Suprapubic skin (tissue), 4 donors: ENCODE data around the gene SDC1. TPM values are rescaled to one million over a fixed set of nuclear protein-coding genes. Genes with fewer than 3 reads are reported as not detected.

Source experiments
- DNase-seq, 2 donors: peaks; one replicate each; pipeline ENCODE4 v3.0.0-alpha.2; 2019; ENCODE audit warnings: low spot score in 2 of 2
- H3K27ac ChIP-seq: fragments of 200-600 bp; sonication (generic); one replicate; pipeline ENCODE4 v1.5.1; 2019
- H3K27me3 ChIP-seq: fragments of 200-600 bp; sonication (generic); one replicate; pipeline ENCODE4 v1.5.1; 2019
- H3K36me3 ChIP-seq: fragments of 200-600 bp; sonication (generic); one replicate; pipeline ENCODE4 v1.5.1; 2019
- H3K4me1 ChIP-seq: fragments of 200-600 bp; sonication (generic); one replicate; pipeline ENCODE4 v1.5.1; 2019
- H3K4me3 ChIP-seq: fragments of 200-600 bp; sonication (generic); one replicate; pipeline ENCODE4 v1.5.1; 2019; ENCODE audit warnings: mild to moderate bottlenecking
- H3K9me3 ChIP-seq: fragments of 200-600 bp; sonication (generic); one replicate; pipeline ENCODE4 v1.5.1; 2019
- EP300 ChIP-seq: sonication (generic); formaldehyde crosslinking; IDR thresholded peaks from one replicate; pipeline ENCODE4 v1.6.1; 2017; ENCODE audit warnings: antibody characterized with exemption
- POLR2A ChIP-seq, 2 donors: fragments of 450-650 bp; IDR thresholded peaks; one replicate each; pipeline ENCODE4 v1.6.1; 2017; ENCODE audit warnings: antibody characterized with exemption in 2 of 2, mild to moderate bottlenecking in 2 of 2, moderate library complexity in 2 of 2
- POLR2AphosphoS5 ChIP-seq, 3 donors: sonication (generic); formaldehyde crosslinking; IDR thresholded peaks; one replicate each; pipeline ENCODE4 v1.6.1; 2017; ENCODE audit warnings: antibody characterized with exemption in 3 of 3
- WGBS: methylation state at CpG from one replicate; pipeline ENCODE4 v1.1.5; 2018; 5-methylcytosine and 5-hydroxymethylcytosine counted together
- total RNA-seq, 4 donors: library from RNA; depleted of rRNA; stranded (reverse); fragments of >200 nt; gene quantifications; one replicate each; pipeline ENCODE4 v1.1.0, GENCODE V29; 2016
- TF ChIP-seq, protein P1 (sequence below), 2 donors: fragments of 200-600 bp in 1 of 2; fragments of 450-650 bp in 1 of 2; sonication (generic) in 1 of 2; IDR thresholded peaks; one replicate each; pipeline ENCODE4 v1.5.1; 2016 to 2019; ENCODE audit warnings: antibody characterized with exemption in 2 of 2, mild to moderate bottlenecking in 1 of 2, moderate library complexity in 1 of 2

SDC1 gene
- total RNA-seq, 4 donors from 2014 or later: 258 to 892 (median 636) TPM

DNA sequence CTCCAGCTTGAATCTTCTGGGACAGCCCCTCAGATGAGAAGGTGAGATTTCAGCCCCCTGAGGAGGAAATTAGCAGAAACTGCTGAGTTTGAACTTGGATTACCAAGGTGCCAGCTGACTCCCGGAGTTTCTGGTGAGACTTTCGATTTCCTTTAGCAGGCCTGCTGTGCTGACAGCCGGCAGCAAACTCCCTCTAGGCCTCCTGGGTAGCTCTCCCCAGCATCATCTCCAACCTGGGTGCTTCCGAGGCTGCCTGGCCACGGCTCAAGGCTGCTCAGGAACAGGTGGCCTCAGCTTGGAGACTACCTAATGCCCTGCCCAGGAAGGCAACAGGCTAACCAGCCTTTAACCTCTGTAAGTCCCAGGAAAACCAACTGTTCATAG lies 16.5 kb downstream of the SDC1 start:
- Histone ChIP-seq H3K36me3 (peaks cover 8% of the 10 kb centered on the region), H3K27me3 (no peaks in the 10 kb centered on the region), H3K4me3 (no peak overlapping the region), H3K4me1 (peaks cover 85% of the 10 kb centered on the region), H3K9me3 (no peaks in the 10 kb centered on the region), H3K27ac (peak overlapping the region; percentile 98)
- TF ChIP-seq EP300: no peak
- TF ChIP-seq, protein P1, sequence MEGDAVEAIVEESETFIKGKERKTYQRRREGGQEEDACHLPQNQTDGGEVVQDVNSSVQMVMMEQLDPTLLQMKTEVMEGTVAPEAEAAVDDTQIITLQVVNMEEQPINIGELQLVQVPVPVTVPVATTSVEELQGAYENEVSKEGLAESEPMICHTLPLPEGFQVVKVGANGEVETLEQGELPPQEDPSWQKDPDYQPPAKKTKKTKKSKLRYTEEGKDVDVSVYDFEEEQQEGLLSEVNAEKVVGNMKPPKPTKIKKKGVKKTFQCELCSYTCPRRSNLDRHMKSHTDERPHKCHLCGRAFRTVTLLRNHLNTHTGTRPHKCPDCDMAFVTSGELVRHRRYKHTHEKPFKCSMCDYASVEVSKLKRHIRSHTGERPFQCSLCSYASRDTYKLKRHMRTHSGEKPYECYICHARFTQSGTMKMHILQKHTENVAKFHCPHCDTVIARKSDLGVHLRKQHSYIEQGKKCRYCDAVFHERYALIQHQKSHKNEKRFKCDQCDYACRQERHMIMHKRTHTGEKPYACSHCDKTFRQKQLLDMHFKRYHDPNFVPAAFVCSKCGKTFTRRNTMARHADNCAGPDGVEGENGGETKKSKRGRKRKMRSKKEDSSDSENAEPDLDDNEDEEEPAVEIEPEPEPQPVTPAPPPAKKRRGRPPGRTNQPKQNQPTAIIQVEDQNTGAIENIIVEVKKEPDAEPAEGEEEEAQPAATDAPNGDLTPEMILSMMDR (IDR thresholded peaks at IDR 0.05): no peak
- TF ChIP-seq POLR2A (IDR thresholded peaks at IDR 0.05): no peak
- no peak for TF ChIP-seq POLR2AphosphoS5 (IDR thresholded peaks at IDR 0.05)
- no peak for DNase-seq
- 40% methylated on average over 1 of the region's 5 CpGs for WGBS

DNA sequence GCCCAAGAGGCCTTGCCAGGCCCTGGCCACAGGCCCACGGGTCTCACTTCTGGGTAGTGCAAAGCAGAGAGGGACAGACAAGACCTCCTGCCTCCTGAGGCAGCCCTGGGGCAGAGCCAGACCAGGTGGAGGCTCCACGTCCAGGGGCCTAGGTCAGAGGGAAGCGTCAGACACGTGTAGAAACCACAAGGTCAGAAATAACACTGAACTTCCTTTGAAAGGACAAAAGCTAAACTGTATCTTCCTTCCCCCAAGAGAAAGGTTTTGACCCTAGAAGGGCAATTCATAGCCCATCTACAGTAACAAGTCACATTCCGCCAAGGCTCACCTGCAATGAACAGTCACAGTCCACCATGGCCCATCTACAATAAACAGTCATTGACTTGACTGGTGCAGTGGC lies 17.9 kb downstream of the SDC1 start:
- WGBS: 71% methylated on average over 5 of the region's 5 CpGs
- H3K4me3 ChIP-seq: no peak overlapping the region
- DNase-seq: no peak

DNA sequence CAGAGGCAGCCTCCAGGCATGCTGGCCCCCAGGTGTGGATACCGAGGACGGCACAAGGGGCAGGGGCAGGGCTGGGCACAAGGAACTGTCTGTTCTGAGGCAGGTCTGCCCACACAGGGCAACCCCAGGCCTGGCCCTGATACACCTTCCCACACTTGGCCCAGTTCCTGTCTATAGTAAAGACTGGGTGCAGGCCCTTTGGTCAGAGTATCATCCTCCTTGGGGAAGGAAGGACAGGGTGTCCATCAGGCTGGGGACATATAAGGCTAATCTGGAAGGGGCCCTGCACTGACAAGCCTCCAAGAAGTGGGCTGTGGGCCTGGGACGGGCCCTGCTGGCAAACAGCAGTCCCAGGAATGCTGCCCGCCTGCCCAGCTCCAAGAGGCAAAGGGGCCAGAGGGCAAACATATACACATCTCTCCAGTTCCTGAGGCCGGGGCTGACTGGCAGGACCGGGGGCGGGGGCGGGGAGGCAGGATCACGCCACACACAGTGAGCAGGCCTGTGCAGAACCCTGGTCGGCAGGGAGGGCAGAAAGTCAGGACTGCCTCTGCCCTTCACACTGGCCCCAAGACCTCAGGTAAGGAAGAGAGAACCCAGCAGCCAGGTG lies 18.9 kb downstream of the SDC1 start:
- H3K36me3 ChIP-seq: peaks cover 21% of the 10 kb centered on the region
- no peak overlapping the region for H3K4me3 ChIP-seq
- H3K27ac ChIP-seq: peak overlapping the region; percentile 98
- H3K9me3 ChIP-seq: no peaks in the 10 kb centered on the region
- no peak for TF ChIP-seq POLR2AphosphoS5 (IDR thresholded peaks at IDR 0.05)
- no peak for TF ChIP-seq POLR2A (IDR thresholded peaks at IDR 0.05)
- TF ChIP-seq, protein P1 (IDR thresholded peaks at IDR 0.05): no peak
- no peak for TF ChIP-seq EP300
- no peaks in the 10 kb centered on the region for H3K27me3 ChIP-seq
- peaks cover 72% of the 10 kb centered on the region for H3K4me1 ChIP-seq
- no peak for DNase-seq
- 40% methylated on average over 1 of the region's 10 CpGs for whole genome bisulfite sequencing

More for the DNA sequence above, 17.9 kb downstream of the SDC1 start:
- TF ChIP-seq, protein P1 (IDR thresholded peaks at IDR 0.05): no peak
- TF ChIP-seq POLR2A (IDR thresholded peaks at IDR 0.05): no peak
- TF ChIP-seq POLR2AphosphoS5 (IDR thresholded peaks at IDR 0.05): no peak
- no peak for TF ChIP-seq EP300
- H3K36me3 ChIP-seq: peaks cover 21% of the 10 kb centered on the region
- H3K27me3 ChIP-seq: no peaks in the 10 kb centered on the region
- peaks cover 77% of the 10 kb centered on the region for H3K4me1 ChIP-seq
- no peaks in the 10 kb centered on the region for H3K9me3 ChIP-seq
- H3K27ac ChIP-seq: peak overlapping the region; percentile 98

DNA sequence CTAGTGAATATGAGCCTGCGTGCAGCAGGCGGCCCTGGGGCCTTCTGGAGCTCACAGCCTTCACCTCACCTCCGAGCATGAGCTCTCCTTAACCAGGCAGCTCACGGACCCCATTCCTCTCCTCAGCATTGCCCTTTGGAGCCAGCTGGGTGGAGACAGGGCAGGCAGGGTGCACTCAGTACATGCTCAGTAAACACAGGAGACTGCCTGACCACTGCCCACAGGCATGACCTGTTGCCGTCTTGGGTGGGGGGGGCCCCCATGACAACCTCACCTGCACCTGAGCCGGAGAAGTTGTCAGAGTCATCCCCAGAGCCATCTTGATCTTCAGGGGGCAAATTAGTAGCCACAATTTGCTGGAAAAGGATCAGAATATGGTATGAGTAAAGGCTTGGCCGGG lies 19.9 kb downstream of the SDC1 start:
- Histone ChIP-seq H3K4me1 (peaks cover 63% of the 10 kb centered on the region), H3K36me3 (peaks cover 21% of the 10 kb centered on the region)
- 94% methylated on average over 6 of the region's 7 CpGs for WGBS

DNA sequence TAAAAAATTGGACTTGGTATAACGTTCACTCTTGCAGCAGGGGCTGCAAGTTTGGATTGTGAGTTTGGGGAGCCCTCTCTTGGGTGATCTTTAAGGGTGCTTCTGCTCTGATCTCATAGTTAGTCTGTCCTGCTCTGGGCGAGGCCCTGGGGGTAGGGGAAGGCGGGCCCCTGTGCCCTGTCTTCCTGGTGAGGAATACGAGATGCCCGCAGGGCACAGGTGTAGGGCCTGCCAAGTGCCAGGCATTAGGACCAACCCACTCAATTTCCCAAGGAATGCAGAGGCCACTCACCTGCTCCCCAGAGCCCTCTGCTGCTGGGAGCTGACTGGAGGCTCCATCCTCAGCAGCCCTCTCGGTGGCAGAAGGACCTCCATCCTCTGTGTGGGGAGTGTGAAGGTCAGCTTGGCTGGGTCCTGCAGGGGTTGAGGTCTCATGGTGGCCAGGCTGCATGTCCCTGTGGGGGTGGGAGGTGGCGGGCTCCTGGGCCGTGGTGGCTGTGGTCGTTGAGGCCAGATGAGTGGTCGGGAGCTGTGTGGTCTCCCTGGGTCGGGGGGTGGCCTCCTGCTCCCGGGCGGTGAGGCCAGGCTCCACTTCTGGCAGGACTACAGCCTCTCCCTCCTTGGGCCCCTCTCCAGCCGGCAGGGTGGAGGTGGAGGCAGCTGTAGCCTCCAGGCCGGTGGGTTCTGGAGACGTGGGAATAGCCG lies 21.3 kb downstream of the SDC1 start:
- H3K4me1 ChIP-seq: peaks cover 56% of the 10 kb centered on the region

More for the DNA sequence above, 19.9 kb downstream of the SDC1 start:
- Histone ChIP-seq H3K27me3 (no peaks in the 10 kb centered on the region), H3K4me3 (no peak overlapping the region), H3K9me3 (no peaks in the 10 kb centered on the region), H3K27ac (peak overlapping the region; percentile 98)
- no peak for DNase-seq
- TF ChIP-seq EP300: no peak
- TF ChIP-seq POLR2AphosphoS5 (IDR thresholded peaks at IDR 0.05): no peak
- no peak for TF ChIP-seq POLR2A (IDR thresholded peaks at IDR 0.05)
- TF ChIP-seq, protein P1 (IDR thresholded peaks at IDR 0.05): no peak

More for the DNA sequence above, 21.3 kb downstream of the SDC1 start:
- Histone ChIP-seq H3K9me3 (no peaks in the 10 kb centered on the region), H3K4me3 (no peak overlapping the region), H3K27me3 (no peaks in the 10 kb centered on the region), H3K27ac (no peak overlapping the region), H3K36me3 (peaks cover 21% of the 10 kb centered on the region)
- no peak for DNase-seq
- 89% methylated on average over 5 of the region's 17 CpGs for WGBS
- TF ChIP-seq POLR2AphosphoS5 (IDR thresholded peaks at IDR 0.05) (no peak), POLR2A (IDR thresholded peaks at IDR 0.05) (no peak), EP300 (no peak)
- TF ChIP-seq, protein P1 (IDR thresholded peaks at IDR 0.05): no peak
